ENCODE results near the gene EAPP.
"Not testable (repeated sequence)": the region's sequence is repeated elsewhere in the genome, so short reads cannot be mapped to it uniquely, and the experiment has no call there.

The EAPP gene

GRCh38 chr14:34539407-34540180 lies at the start of gene EAPP:
TSS of gene EAPP (minus strand) at chr14:34539701. CDS start at chr14:34539628, 73 bp downstream.
- no peak for DNase-seq

DNA sequence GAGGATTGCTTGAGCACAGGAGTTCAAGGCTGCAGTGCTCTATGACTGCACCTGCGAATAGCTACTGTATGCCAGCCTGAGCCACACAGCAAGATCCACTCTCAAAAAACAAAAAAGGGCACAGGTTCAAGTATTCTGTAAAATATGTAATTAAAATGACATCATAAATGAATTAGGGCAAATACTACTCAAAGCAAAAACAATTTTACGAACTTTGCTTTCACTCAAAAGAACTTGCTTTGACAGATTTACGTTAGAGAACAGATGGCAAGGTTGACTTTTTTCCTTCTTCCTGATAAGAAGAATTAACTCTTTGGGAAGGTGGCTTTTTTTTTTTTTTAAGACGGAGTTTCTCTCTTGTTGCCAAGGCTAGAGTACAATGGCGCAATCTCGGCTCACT lies 44.0 kb upstream of the EAPP start:
- no peak for DNase-seq

- no peak for DNase-seq
Measured at GRCh38 chr14:34582117-34582680, 42.7 kb upstream of the EAPP start.

GRCh38 chr14:34580381-34580780 lies 40.9 kb upstream of the EAPP start:
- no peak for DNase-seq

DNA sequence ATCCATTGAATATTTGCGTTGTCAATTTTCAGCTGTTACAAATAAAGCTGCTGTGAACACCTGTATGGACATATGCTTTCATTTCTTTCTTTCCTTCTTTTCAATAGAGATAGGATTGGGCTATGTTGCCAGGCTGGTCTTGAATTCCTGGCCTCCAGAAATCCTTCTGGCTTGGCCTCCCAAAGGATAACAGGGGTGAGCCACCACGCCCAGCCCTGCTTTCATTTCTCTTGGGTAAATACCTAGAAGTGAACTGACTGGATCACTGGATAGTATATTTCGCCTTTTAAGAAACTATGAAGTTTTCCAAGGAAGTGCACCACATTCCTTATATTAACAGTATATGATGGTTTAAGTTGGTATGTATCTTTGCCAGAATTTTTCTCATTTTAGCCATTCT lies 32.3 kb upstream of the EAPP start:
- no peak for DNase-seq

DNA sequence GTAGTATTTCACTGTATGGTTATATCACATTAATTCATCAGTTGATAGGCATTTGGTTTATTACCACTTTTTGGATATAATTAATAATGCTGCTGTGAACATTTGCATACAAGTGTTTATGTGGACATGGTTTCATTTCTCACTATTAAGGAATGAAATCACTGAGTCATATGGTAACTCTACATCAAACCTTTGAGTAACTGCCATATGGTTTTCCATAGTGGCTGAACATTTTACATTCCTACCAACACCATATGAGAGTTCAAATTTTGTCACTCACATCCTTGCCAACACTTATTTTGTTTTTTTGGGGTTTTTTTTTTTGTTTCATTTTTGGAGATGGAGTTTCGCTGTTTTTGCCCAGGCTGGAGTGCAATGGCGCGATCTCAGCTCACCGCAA lies 30.2 kb upstream of the EAPP start:
- no peak for DNase-seq

DNA sequence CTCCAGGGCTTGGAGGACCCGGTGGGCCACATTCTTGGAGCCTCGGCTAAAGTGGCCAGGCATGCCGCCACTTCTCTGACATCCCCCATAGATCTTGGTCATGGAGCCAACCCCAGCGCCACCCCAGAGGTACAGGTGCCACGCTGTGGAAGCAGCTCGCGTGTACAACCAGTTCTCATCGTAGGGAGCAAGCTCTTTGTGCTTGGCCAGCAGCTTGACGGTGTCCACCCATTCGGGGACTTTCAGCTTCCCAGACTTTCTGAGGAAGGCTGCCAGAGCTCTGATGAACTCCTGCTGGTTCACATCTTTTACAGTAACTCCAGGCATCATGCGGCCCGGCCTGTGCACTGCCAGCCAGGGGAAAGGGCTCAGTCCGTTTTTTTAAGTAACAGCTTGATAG lies 29.3 kb upstream of the EAPP start:
- DNase-seq = no peak

- no peak for DNase-seq
Measured at GRCh38 chr14:34562776-34563150, 23.3 kb upstream of the EAPP start.

- DNase-seq = not testable (repeated sequence)
Measured at GRCh38 chr14:34562037-34562775, 22.7 kb upstream of the EAPP start.

DNA sequence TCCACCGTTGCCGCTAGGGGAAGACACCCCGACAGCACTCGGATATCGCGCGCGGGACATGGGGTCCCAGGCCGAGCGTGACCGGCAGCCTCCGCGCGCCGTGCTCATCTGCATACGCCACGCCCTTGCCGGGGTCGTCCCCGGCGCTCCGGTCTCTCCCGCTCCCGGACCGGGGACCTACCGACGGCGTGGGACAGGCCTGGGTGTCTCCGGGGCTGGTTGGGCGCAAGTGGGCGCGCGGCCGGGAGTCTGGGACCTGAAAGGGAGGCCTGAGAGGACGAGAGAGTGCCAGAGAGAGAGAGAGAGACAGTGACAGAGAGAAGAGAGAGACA lies 17.0 kb upstream of the EAPP start:
- not testable (repeated sequence) for DNase-seq

- not testable (repeated sequence) for DNase-seq
Measured at GRCh38 chr14:34555583-34556497, 16.3 kb upstream of the EAPP start.

DNA sequence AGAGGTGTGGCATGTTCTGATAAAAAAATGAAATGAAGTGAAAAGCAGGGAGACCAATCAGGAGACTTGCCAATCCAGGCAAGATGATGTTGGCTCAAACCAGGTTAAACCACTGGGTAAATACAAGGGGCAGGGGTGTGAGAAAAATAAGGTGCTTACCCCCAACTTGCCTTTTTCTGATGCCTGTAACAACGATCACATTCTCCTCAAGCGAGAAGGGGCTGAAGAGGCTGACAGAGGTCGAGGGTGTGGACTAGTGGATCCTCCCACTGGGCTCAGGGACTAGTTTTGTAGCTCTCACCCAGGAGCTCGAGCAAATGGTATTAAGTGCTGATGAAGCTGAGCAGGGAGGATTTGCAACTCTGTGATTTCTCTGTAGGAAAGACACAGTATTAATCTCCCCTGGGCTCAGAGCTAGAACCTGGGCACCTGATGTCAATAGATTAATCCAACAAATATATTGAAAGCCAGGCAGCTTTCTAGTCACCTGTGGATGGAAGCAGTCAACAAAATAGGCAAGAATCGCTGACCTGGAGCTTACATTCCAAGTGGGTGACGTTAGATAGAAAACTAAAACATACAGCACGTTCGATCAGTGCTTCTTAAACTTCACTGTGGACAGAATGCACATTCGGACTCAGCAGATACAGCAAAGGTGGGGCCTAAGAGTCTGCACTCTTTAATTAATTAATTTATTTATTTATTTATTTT lies 15.2 kb upstream of the EAPP start:
- DNase-seq = no peak

- DNase-seq = not testable (repeated sequence)
Measured at GRCh38 chr14:34549276-34549966, 9.9 kb upstream of the EAPP start.

DNA sequence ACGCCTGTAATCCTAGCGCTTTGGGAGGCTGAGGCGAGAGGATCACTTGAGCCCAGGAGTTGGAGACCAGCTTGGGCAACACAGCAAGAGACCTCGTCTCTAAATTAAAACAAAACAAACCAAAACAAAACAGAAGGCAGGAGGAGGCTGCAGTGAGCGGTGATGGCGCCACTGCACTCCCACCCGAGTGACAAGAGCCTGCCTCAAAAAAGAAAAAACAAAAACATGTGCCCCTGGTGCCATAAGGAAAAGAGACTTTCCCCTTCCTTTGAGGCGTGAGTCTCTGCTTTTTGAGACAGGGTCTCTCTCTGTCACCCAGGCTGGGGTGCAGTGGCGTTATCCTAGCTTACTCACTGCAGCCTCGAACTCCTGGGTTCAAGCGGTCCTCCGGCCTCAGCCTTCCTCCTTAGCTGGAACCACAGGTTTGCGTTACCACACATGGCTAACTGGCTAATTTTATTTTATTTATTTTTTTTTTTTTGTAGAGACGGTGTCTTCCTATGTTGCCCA lies 9.0 kb upstream of the EAPP start:
- DNase-seq = no peak

DNA sequence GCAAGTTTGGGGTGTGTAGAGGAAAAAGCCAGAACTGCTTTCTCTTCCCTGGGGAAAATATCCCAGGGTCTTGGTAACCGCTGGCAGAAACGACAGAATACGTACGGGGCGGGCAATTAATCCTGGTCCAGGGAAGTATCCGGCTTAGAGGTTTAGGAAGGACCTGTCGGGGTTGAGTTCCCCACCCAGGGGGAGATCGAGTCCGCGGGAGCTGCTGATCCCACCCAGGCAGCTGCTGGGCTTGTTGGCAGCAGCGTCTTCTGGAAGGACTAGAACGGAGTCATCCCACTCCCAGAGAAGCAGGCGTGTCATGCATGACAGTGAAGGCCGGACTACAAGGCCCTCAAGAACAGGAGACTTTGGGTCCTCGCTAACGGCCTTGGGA lies 7.6 kb upstream of the EAPP start:
- not testable (repeated sequence) for DNase-seq

- DNase-seq = not testable (repeated sequence)
Measured at GRCh38 chr14:34546272-34547135, 7.0 kb upstream of the EAPP start.

DNA sequence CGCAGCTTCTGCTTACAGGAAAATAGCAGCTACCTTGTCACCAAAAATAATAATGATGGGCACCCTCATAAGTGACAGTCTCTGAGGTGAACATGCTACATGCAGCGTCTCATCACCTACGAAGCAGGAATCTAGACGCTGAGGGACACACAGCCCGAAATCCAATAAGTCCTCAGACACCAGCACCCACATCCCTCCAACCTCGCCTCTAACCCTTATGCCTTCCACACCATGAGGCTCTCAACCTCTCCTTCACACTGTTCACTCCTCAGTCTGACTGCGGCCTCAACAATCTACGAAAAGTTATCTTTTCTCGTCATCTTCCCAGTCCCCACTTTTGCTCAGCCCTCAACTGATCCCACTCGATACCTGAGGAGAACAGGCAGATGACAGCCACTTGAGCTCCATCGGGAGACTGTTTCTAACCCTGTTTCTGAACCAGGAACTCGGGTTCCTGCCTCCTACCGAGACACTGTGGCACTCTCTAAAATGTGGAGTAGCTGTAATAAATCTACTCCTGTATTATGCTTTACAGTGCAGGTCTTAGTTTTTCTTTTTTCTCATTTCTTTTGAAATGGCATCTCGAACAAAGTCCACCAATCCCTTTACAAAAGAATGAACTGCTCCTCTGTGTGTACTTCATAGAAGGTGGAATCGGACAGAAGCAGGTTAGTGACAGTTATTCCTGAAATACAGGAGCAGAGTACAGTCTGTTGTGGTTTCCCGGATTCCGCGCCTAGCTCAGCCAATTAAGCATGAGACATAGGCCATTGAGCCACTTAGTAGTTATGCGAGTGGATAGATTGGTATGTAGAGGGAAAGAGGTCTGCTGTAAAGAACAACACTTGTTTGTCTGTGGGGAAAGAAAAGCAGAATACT lies 919 bp upstream of the EAPP start:
- DNase-seq = not testable (repeated sequence)

DNA sequence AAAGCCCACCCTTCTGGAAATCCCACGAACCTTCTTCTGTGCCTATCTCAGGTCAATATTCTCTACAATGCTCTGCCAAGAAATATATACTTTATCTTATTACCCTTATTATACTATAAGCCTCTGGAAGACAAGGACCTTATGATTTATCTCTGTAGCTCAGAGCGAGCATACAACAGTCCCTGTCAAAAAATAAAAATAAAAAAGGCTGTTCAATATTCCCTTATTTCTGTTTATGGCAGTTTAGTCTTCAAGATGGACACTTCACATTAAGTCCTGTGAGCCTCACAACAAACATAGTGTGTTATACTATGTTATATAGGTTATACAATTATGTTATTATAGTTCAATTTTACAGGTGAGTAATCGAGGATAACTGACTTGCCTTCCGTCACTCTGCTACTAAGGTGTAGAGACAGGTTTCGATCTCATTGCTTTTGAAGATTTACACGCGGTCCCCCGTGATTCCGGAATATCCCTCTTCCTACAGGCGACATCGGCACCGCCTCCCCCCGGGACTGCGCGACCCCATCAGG lies 562 bp downstream of the EAPP start:
- DNase-seq = no peak

DNA sequence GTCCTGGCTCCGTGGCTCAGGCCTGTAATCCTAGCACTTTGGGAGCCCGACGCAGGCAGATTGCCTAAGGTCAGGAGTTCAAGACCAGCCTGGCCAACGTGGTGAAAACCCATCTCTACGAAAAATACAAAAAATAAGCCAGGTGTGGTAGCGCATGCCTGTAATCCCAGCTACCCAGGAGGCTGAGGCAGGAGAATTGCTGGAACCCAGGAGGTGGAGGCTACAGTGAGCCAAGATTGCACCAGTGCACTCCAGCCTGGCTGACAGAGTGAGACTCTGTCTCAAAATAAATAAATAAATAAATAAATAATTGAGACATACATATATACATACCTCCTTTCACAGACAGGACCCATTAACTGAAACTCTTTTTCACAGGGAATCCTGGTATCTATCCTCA lies 1.4 kb downstream of the EAPP start:
- not testable (repeated sequence) for DNase-seq
